ENCODE data around the gene TCF12.

Gene TCF12

DNA sequence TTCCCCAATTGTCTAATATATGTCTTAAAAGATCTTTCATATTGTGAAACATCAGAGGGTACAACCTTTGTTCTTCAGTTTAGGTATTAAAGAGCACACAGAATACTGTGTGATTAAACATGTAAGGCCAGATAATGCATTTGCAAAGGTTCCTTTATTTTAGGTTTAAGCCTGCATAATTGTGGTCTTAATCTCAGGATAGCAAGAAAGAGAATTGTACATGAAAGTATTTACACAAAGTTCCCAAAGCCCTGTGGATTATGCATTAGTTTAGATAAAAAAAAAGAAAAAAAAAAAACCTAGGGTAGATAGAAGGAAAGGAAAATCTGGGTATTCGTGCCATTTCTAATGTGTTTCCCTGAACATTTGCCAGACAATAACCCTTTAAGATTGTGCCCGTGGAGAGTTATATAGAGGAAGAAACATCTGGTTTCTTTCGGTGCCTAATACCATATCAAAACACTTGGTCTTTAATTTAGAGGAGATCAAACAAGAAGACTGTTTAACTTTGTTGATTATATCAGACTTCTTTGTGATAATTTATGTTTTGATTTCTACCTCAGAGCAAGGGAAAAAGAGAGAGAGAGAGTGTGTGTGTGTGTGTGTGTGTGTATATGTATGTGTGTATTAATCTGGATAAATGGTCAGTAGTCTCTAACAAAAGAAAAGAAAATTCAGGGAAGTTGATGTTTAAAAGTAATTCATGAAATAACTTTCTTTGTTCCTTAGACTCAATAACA lies 318.3 kb downstream of the TCF12 start:
- Histone ChIP-seq H3K4me1 (ENCODE audit: control insufficient read depth, insufficient read depth, low read length, poor library complexity, severe bottlenecking) (no peaks in the 10 kb centered on the region), H3K27me3 (replicated peaks; ENCODE audit: control insufficient read depth, insufficient read depth, low read length, poor library complexity, severe bottlenecking) (no peaks in the 10 kb centered on the region), H3K36me3 (ENCODE audit: control insufficient read depth, insufficient read depth, low read length) (peaks cover 20% of the 10 kb centered on the region), H3K9me3 (ENCODE audit: control insufficient read depth, low read length) (no peaks in the 10 kb centered on the region), H3K27ac (ENCODE audit: insufficient read depth, low read length, poor library complexity, severe bottlenecking) (no peak overlapping the region), H3K4me3 (ENCODE audit: insufficient read depth, low read depth, low read length, poor library complexity, severe bottlenecking) (no peak overlapping the region)
- no peak for DNase-seq

DNA sequence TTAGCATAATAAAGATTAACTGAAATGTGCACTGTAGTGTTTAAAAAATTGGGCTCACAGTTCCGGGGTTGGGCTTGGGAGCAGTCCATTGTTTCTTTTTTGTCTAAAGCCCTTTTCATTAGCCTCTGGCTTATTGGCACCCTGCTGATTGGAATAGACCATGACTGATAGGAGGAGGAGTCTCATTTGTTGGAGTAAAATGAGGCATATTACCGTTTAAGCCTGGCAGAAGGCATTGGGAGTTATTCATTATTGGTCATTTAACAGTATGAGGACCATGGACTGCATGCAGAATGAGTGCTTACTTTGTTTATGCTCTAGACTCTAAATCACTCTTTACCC lies 318.8 kb downstream of the TCF12 start:
- Histone ChIP-seq H3K36me3 (ENCODE audit: control insufficient read depth, insufficient read depth, low read length) (peaks cover 16% of the 10 kb centered on the region), H3K27ac (ENCODE audit: insufficient read depth, low read length, poor library complexity, severe bottlenecking) (no peak overlapping the region), H3K9me3 (ENCODE audit: control insufficient read depth, low read length) (no peaks in the 10 kb centered on the region), H3K4me3 (ENCODE audit: insufficient read depth, low read depth, low read length, poor library complexity, severe bottlenecking) (no peak overlapping the region), H3K4me1 (ENCODE audit: control insufficient read depth, insufficient read depth, low read length, poor library complexity, severe bottlenecking) (no peaks in the 10 kb centered on the region), H3K27me3 (replicated peaks; ENCODE audit: control insufficient read depth, insufficient read depth, low read length, poor library complexity, severe bottlenecking) (no peaks in the 10 kb centered on the region)
- DNase-seq = no peak

GRCh38 chr15:57237676-57238075 lies 319.2 kb downstream of the TCF12 start:
- no peak overlapping the region for H3K4me3 ChIP-seq (ENCODE audit: insufficient read depth, low read depth, low read length, poor library complexity, severe bottlenecking)
- no peaks in the 10 kb centered on the region for H3K4me1 ChIP-seq (ENCODE audit: control insufficient read depth, insufficient read depth, low read length, poor library complexity, severe bottlenecking)
- H3K27me3 ChIP-seq (replicated peaks; ENCODE audit: control insufficient read depth, insufficient read depth, low read length, poor library complexity, severe bottlenecking) = no peaks in the 10 kb centered on the region
- H3K9me3 ChIP-seq (ENCODE audit: control insufficient read depth, low read length) = no peaks in the 10 kb centered on the region
- peaks cover 13% of the 10 kb centered on the region for H3K36me3 ChIP-seq (ENCODE audit: control insufficient read depth, insufficient read depth, low read length)
- H3K27ac ChIP-seq (ENCODE audit: insufficient read depth, low read length, poor library complexity, severe bottlenecking) = no peak overlapping the region
- DNase-seq = no peak

DNA sequence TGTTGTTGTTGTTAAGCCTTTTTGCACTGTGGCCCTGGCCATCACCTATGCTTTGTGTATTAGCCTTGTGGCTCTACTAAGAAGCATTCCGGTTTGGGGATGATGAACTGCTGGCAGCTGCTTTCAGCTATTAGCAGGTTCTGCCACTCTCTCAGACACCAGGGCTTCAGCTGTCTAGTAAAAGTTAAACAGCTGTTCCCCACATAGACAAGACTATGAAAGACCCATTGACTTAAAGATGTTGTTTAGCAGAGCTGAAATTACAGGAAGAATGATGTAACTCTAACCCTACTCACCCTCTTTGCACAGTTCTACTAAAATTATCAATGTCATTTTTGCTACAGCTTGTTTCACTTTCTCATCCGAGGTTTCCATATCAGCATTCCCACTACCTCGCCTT lies 326.7 kb downstream of the TCF12 start:
- Histone ChIP-seq H3K36me3 (ENCODE audit: control insufficient read depth, insufficient read depth, low read length) (peaks cover 5% of the 10 kb centered on the region), H3K27ac (ENCODE audit: insufficient read depth, low read length, poor library complexity, severe bottlenecking) (no peak overlapping the region), H3K4me3 (ENCODE audit: insufficient read depth, low read depth, low read length, poor library complexity, severe bottlenecking) (no peak overlapping the region), H3K9me3 (ENCODE audit: control insufficient read depth, low read length) (no peaks in the 10 kb centered on the region), H3K27me3 (replicated peaks; ENCODE audit: control insufficient read depth, insufficient read depth, low read length, poor library complexity, severe bottlenecking) (no peaks in the 10 kb centered on the region), H3K4me1 (ENCODE audit: control insufficient read depth, insufficient read depth, low read length, poor library complexity, severe bottlenecking) (no peaks in the 10 kb centered on the region)
- DNase-seq = no peak

- peaks cover 5% of the 10 kb centered on the region for H3K36me3 ChIP-seq (ENCODE audit: control insufficient read depth, insufficient read depth, low read length)
- H3K4me3 ChIP-seq (ENCODE audit: insufficient read depth, low read depth, low read length, poor library complexity, severe bottlenecking) = no peak overlapping the region
Measured at GRCh38 chr15:57245714-57246113, 327.3 kb downstream of the TCF12 start.

GRCh38 chr15:57248074-57248473 lies 329.6 kb downstream of the TCF12 start:
- Histone ChIP-seq H3K27ac (ENCODE audit: insufficient read depth, low read length, poor library complexity, severe bottlenecking) (no peak overlapping the region), H3K9me3 (ENCODE audit: control insufficient read depth, low read length) (no peaks in the 10 kb centered on the region), H3K4me1 (ENCODE audit: control insufficient read depth, insufficient read depth, low read length, poor library complexity, severe bottlenecking) (no peaks in the 10 kb centered on the region), H3K36me3 (ENCODE audit: control insufficient read depth, insufficient read depth, low read length) (peaks cover 10% of the 10 kb centered on the region), H3K4me3 (ENCODE audit: insufficient read depth, low read depth, low read length, poor library complexity, severe bottlenecking) (no peak overlapping the region), H3K27me3 (replicated peaks; ENCODE audit: control insufficient read depth, insufficient read depth, low read length, poor library complexity, severe bottlenecking) (no peaks in the 10 kb centered on the region)
- no peak for DNase-seq

More at GRCh38 chr15:57245714-57246113, 327.3 kb downstream of the TCF12 start:
- Histone ChIP-seq H3K9me3 (ENCODE audit: control insufficient read depth, low read length) (no peaks in the 10 kb centered on the region), H3K4me1 (ENCODE audit: control insufficient read depth, insufficient read depth, low read length, poor library complexity, severe bottlenecking) (no peaks in the 10 kb centered on the region), H3K27me3 (replicated peaks; ENCODE audit: control insufficient read depth, insufficient read depth, low read length, poor library complexity, severe bottlenecking) (no peaks in the 10 kb centered on the region), H3K27ac (ENCODE audit: insufficient read depth, low read length, poor library complexity, severe bottlenecking) (no peak overlapping the region)
- no peak for DNase-seq

GRCh38 chr15:57251308-57251707 lies 332.9 kb downstream of the TCF12 start:
- Histone ChIP-seq H3K36me3 (ENCODE audit: control insufficient read depth, insufficient read depth, low read length) (peaks cover 15% of the 10 kb centered on the region), H3K4me1 (ENCODE audit: control insufficient read depth, insufficient read depth, low read length, poor library complexity, severe bottlenecking) (no peaks in the 10 kb centered on the region), H3K4me3 (ENCODE audit: insufficient read depth, low read depth, low read length, poor library complexity, severe bottlenecking) (no peak overlapping the region), H3K27ac (ENCODE audit: insufficient read depth, low read length, poor library complexity, severe bottlenecking) (no peak overlapping the region), H3K27me3 (replicated peaks; ENCODE audit: control insufficient read depth, insufficient read depth, low read length, poor library complexity, severe bottlenecking) (no peaks in the 10 kb centered on the region), H3K9me3 (ENCODE audit: control insufficient read depth, low read length) (no peaks in the 10 kb centered on the region)
- DNase-seq = no peak

- Histone ChIP-seq H3K27ac (ENCODE audit: insufficient read depth, low read length, poor library complexity, severe bottlenecking) (no peak overlapping the region), H3K36me3 (ENCODE audit: control insufficient read depth, insufficient read depth, low read length) (peaks cover 18% of the 10 kb centered on the region), H3K4me1 (ENCODE audit: control insufficient read depth, insufficient read depth, low read length, poor library complexity, severe bottlenecking) (no peaks in the 10 kb centered on the region), H3K9me3 (ENCODE audit: control insufficient read depth, low read length) (no peaks in the 10 kb centered on the region), H3K27me3 (replicated peaks; ENCODE audit: control insufficient read depth, insufficient read depth, low read length, poor library complexity, severe bottlenecking) (no peaks in the 10 kb centered on the region), H3K4me3 (ENCODE audit: insufficient read depth, low read depth, low read length, poor library complexity, severe bottlenecking) (no peak overlapping the region)
- DNase-seq = no peak
Measured at GRCh38 chr15:57251941-57252340, 333.5 kb downstream of the TCF12 start.

DNA sequence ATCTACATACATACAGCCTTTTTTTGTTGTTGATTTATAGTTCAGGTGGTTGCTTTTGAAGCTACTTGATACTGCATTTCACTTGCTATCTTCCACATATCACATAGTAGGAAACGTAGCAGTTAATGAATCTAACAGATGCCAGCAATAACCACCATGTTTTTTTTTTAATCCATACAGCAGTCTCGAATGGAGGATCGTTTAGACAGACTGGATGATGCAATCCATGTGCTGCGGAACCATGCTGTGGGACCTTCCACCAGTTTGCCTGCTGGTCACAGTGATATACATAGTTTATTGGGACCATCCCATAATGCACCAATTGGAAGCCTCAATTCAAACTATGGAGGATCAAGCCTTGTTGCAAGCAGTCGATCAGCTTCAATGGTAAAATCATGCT lies 334.6 kb downstream of the TCF12 start:
- Histone ChIP-seq H3K27me3 (replicated peaks; ENCODE audit: control insufficient read depth, insufficient read depth, low read length, poor library complexity, severe bottlenecking) (no peaks in the 10 kb centered on the region), H3K27ac (ENCODE audit: insufficient read depth, low read length, poor library complexity, severe bottlenecking) (no peak overlapping the region), H3K9me3 (ENCODE audit: control insufficient read depth, low read length) (no peaks in the 10 kb centered on the region), H3K36me3 (ENCODE audit: control insufficient read depth, insufficient read depth, low read length) (peaks cover 16% of the 10 kb centered on the region), H3K4me3 (ENCODE audit: insufficient read depth, low read depth, low read length, poor library complexity, severe bottlenecking) (no peak overlapping the region), H3K4me1 (ENCODE audit: control insufficient read depth, insufficient read depth, low read length, poor library complexity, severe bottlenecking) (no peaks in the 10 kb centered on the region)
- DNase-seq = no peak

DNA sequence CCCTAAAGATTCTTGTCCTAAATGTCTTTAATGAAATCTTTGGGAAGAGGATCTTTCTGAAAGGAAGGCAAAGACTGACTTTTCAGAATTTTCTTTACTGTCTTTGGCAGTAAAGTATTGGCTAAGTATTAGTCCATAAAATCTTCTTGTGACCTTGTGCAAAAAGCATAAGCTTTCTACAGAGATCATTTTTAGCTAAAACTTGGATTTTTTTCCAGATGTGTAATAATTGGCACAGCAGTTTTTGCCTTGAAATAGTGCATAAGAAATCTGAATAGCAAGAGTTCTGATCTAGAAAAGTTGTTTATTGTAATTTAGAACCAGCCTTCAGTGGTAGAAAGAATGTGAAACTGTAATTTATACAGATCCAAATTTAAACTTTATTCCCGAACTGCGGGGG lies 335.1 kb downstream of the TCF12 start:
- DNase-seq = no peak
- no peaks in the 10 kb centered on the region for H3K9me3 ChIP-seq (ENCODE audit: control insufficient read depth, low read length)
- H3K4me1 ChIP-seq (ENCODE audit: control insufficient read depth, insufficient read depth, low read length, poor library complexity, severe bottlenecking) = no peaks in the 10 kb centered on the region
- H3K4me3 ChIP-seq (ENCODE audit: insufficient read depth, low read depth, low read length, poor library complexity, severe bottlenecking) = no peak overlapping the region
- H3K27ac ChIP-seq (ENCODE audit: insufficient read depth, low read length, poor library complexity, severe bottlenecking) = no peak overlapping the region
- H3K27me3 ChIP-seq (replicated peaks; ENCODE audit: control insufficient read depth, insufficient read depth, low read length, poor library complexity, severe bottlenecking) = no peaks in the 10 kb centered on the region
- peaks cover 16% of the 10 kb centered on the region for H3K36me3 ChIP-seq (ENCODE audit: control insufficient read depth, insufficient read depth, low read length)
